KMS-11 (cell line): ENCODE data around the gene PTGFRN.

Experiments
- H2AFZ ChIP-seq: fragments of 200-600 bp; sonication (generic); 2 replicates; pipeline ENCODE4 v1.6.1; 2016; ENCODE audit warnings: antibody characterized with exemption, mixed run types, low read depth
- H3K27ac ChIP-seq: fragments of 200-600 bp; sonication (generic); 2 replicates; pipeline ENCODE4 v1.6.1; 2016; ENCODE audit warnings: mild to moderate bottlenecking, mixed run types
- H3K27me3 ChIP-seq: fragments of 200-600 bp; sonication (generic); 2 replicates; pipeline ENCODE4 v1.6.1; 2017; ENCODE audit warnings: mild to moderate bottlenecking, low read depth, mixed run types, moderate library complexity; ENCODE audit not compliant: insufficient read depth
- H3K36me3 ChIP-seq: fragments of 200-600 bp; sonication (generic); 2 replicates; pipeline ENCODE4 v1.6.1; 2017; ENCODE audit warnings: mild to moderate bottlenecking, mixed run types; ENCODE audit not compliant: insufficient read depth
- H3K4me1 ChIP-seq: fragments of 200-600 bp; sonication (generic); 2 replicates; pipeline ENCODE4 v1.6.1; 2016; ENCODE audit warnings: mild to moderate bottlenecking, low read depth, mixed run types; ENCODE audit not compliant: poor library complexity, severe bottlenecking
- H3K4me2 ChIP-seq: fragments of 200-600 bp; sonication (generic); 2 replicates; pipeline ENCODE4 v1.7.0; 2016; ENCODE audit warnings: mild to moderate bottlenecking, mixed run types
- H3K4me3 ChIP-seq: fragments of 200-600 bp; sonication (generic); IDR thresholded peaks from 2 replicates; pipeline ENCODE4 v1.6.1; 2017; ENCODE audit warnings: low read depth, low read length, mixed read lengths; ENCODE audit not compliant: insufficient read depth
- H3K79me2 ChIP-seq: fragments of 200-600 bp; sonication (generic); 2 replicates; pipeline ENCODE4 v1.6.1; 2016; ENCODE audit warnings: low read depth, mixed run types; ENCODE audit not compliant: insufficient read depth
- H3K9ac ChIP-seq: fragments of 200-600 bp; sonication (generic); 2 replicates; pipeline ENCODE4 v1.6.1; 2016; ENCODE audit warnings: mild to moderate bottlenecking, mixed run types
- H4K20me1 ChIP-seq: fragments of 200-600 bp; sonication (generic); 2 replicates; pipeline ENCODE4 v1.6.1; 2016; ENCODE audit warnings: mild to moderate bottlenecking, mixed run types; ENCODE audit not compliant: insufficient read depth
- TF ChIP-seq, protein P1 (sequence below): fragments of 200-600 bp; sonication (generic); conservative IDR thresholded peaks from 2 replicates; pipeline ENCODE4 v1.6.1; 2017; ENCODE audit warnings: low read depth, mild to moderate bottlenecking, antibody characterized with exemption, low read length, moderate library complexity, mixed read lengths

Gene PTGFRN

DNA sequence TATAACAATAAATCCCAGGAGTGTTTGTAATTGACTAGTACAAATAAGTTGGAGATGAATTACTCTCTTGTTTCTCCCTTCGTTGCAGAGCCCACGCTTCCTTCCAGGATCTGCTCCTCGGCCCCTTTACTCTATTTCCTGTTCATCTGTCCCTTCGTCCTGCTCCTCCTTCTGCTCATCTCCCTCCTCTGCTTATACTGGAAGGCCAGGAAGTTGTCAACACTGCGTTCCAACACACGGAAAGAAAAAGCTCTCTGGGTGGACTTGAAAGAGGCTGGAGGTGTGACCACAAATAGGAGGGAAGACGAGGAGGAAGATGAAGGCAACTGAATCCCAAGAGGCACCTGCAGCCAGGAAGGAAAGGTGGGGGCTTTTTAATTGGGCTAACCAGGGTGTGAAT lies 124.1 kb downstream of the PTGFRN start:
- TF ChIP-seq, protein P1, sequence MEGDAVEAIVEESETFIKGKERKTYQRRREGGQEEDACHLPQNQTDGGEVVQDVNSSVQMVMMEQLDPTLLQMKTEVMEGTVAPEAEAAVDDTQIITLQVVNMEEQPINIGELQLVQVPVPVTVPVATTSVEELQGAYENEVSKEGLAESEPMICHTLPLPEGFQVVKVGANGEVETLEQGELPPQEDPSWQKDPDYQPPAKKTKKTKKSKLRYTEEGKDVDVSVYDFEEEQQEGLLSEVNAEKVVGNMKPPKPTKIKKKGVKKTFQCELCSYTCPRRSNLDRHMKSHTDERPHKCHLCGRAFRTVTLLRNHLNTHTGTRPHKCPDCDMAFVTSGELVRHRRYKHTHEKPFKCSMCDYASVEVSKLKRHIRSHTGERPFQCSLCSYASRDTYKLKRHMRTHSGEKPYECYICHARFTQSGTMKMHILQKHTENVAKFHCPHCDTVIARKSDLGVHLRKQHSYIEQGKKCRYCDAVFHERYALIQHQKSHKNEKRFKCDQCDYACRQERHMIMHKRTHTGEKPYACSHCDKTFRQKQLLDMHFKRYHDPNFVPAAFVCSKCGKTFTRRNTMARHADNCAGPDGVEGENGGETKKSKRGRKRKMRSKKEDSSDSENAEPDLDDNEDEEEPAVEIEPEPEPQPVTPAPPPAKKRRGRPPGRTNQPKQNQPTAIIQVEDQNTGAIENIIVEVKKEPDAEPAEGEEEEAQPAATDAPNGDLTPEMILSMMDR: no peak
- Histone ChIP-seq H3K79me2 (no peaks in the 10 kb centered on the region), H3K4me3 (no peak overlapping the region), H3K4me1 (no peaks in the 10 kb centered on the region), H2AFZ (no peak overlapping the region), H3K4me2 (no peak overlapping the region), H3K27ac (no peak overlapping the region), H3K9ac (no peak overlapping the region), H4K20me1 (no peaks in the 10 kb centered on the region), H3K36me3 (no peaks in the 10 kb centered on the region), H3K27me3 (no peaks in the 10 kb centered on the region)

DNA sequence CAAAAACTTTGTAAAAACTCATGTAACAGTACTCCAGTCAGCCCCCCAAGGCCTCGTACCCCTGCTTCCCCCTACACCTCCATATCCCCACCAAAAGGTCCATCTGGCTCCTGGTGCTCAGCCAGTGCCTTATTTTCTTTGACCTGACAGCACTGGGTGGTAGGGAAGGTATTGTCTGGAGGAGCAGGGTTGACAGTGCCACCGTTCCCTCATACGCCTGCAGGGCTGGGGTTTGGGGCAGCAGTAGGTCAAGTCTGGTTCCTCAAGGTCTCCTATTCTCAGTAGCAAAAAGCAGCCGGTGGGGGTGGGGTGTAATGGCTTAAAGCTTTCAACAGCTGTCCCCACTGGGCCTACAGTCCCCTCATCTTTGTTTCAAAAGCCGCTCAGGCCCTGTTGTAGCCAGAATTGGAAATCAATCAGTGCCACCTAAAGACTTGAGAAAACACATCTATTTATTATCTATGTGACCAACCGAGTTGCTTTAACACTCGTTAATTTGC lies 125.1 kb downstream of the PTGFRN start:
- no peak overlapping the region for H3K4me3 ChIP-seq
- no peaks in the 10 kb centered on the region for H3K4me1 ChIP-seq
- no peak overlapping the region for H3K4me2 ChIP-seq

DNA sequence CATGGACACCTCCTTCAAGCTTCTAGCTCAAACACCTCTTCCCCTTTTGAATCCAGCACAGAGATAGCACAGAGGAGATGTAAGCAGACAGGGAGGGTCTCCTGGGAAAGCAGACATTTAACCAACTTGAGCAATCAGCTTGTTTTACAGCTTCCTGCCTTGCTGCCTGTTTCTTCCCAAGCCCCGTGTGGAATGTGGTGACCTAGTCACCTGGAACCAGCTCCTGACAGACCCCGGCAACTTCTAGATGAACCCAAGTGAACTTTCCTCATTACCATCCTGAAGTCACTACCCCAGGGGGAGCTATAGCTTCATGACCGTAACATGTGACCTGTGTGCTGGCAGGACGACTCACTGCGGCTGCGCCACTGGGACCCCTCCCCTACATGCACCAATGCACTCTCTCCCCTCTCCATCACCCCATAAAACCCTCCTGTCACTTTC lies 126.3 kb downstream of the PTGFRN start:
- Histone ChIP-seq H2AFZ (no peak overlapping the region), H3K4me1 (no peaks in the 10 kb centered on the region)
- TF ChIP-seq, protein P1: no peak

More for the DNA sequence above, 125.1 kb downstream of the PTGFRN start:
- no peak overlapping the region for H3K27ac ChIP-seq
- H4K20me1 ChIP-seq: no peaks in the 10 kb centered on the region
- H3K36me3 ChIP-seq: no peaks in the 10 kb centered on the region
- no peaks in the 10 kb centered on the region for H3K27me3 ChIP-seq
- no peak overlapping the region for H3K9ac ChIP-seq
- H2AFZ ChIP-seq: no peak overlapping the region
- H3K79me2 ChIP-seq: no peaks in the 10 kb centered on the region
- TF ChIP-seq, protein P1: no peak

DNA sequence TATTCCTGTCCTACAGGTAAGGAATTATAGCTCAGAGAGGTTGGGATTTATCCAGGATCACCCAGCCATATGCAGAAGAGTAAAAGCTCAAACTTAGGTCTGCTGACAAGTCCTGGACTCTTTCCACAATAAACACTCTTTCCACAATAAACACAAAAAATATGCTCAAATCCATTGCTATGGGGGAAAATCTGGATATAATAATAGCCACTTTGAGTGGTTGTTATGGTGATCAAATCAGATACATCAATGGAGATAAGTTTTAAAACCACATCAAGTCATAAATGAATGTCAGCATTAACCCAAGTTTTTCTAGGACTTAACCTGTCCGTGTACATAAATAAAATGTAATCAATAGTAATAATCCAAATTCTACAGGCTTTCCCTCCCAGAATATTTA lies 128.1 kb downstream of the PTGFRN start:
- Histone ChIP-seq H3K4me3 (no peak overlapping the region), H3K27me3 (no peaks in the 10 kb centered on the region), H2AFZ (no peak overlapping the region), H3K4me2 (no peak overlapping the region), H3K79me2 (no peaks in the 10 kb centered on the region), H3K36me3 (no peaks in the 10 kb centered on the region), H3K9ac (no peak overlapping the region), H3K27ac (no peak overlapping the region), H3K4me1 (no peaks in the 10 kb centered on the region), H4K20me1 (no peaks in the 10 kb centered on the region)
- TF ChIP-seq, protein P1: no peak

More for the DNA sequence above, 126.3 kb downstream of the PTGFRN start:
- H3K9ac ChIP-seq: no peak overlapping the region
- H3K4me3 ChIP-seq: no peak overlapping the region
- no peaks in the 10 kb centered on the region for H3K27me3 ChIP-seq
- no peak overlapping the region for H3K4me2 ChIP-seq
- H4K20me1 ChIP-seq: no peaks in the 10 kb centered on the region
- no peaks in the 10 kb centered on the region for H3K36me3 ChIP-seq
- no peaks in the 10 kb centered on the region for H3K79me2 ChIP-seq
- H3K27ac ChIP-seq: no peak overlapping the region
